ENCODE data around the gene TNF.
A peak's percentile ranks its signal among the peaks of the same experiment; 100 is the strongest.

TNF gene

GRCh38 chr6:31544676-31545075, 30.7 kb upstream of the TNF start:
- DNase-seq: no peak

- no peak for DNase-seq
These were observed 30.1 kb upstream of the TNF start for GRCh38 chr6:31545291-31545690.

GRCh38 chr6:31546339-31546957, 28.9 kb upstream of the TNF start, which contains the start of gene ATP6V1G2:
Gene ATP6V1G2 (minus strand): TSS chr6:31546608. CDS start chr6:31546559, 49 bp downstream.
- peak; percentile 94 for DNase-seq

- peak; percentile 99 for DNase-seq
These were observed 28.2 kb upstream of the TNF start, which contains the start of gene NFKBIL1 for GRCh38 chr6:31546958-31547726. Gene NFKBIL1 (plus strand): TSS chr6:31547608. CDS start chr6:31547695, 87 bp downstream.

- DNase-seq: no peak
These were observed 27.4 kb upstream of the TNF start for GRCh38 chr6:31547727-31548543.

- no peak for DNase-seq
These were observed 26.9 kb upstream of the TNF start for GRCh38 chr6:31548544-31548873.

- DNase-seq: peak; percentile 44
These were observed 24.0 kb upstream of the TNF start for GRCh38 chr6:31551371-31551770.

- no peak for DNase-seq
These were observed 19.1 kb upstream of the TNF start for GRCh38 chr6:31556307-31556706.

- DNase-seq: no peak
These were observed 17.7 kb upstream of the TNF start for GRCh38 chr6:31557443-31558317.

- DNase-seq: no peak
These were observed 17.1 kb upstream of the TNF start for GRCh38 chr6:31558318-31558625.

GRCh38 chr6:31558631-31559500, 16.5 kb upstream of the TNF start:
- DNase-seq: peak; percentile 25

GRCh38 chr6:31559606-31559957, 15.8 kb upstream of the TNF start:
- no peak for DNase-seq

- peak; percentile 47 for DNase-seq
These were observed 15.2 kb upstream of the TNF start for GRCh38 chr6:31559958-31560696.

- no peak for DNase-seq
These were observed 14.7 kb upstream of the TNF start for GRCh38 chr6:31560697-31561058.

- DNase-seq: no peak
These were observed 7.6 kb upstream of the TNF start for GRCh38 chr6:31567531-31568370.

GRCh38 chr6:31568537-31568961, 6.8 kb upstream of the TNF start:
- DNase-seq: no peak

GRCh38 chr6:31569861-31570536, 5.4 kb upstream of the TNF start:
- DNase-seq: no peak

GRCh38 chr6:31572041-31572911, 3.1 kb upstream of the TNF start, which contains the start of gene LTA:
Gene LTA (plus strand): TSS chr6:31572289. CDS start chr6:31572743, 454 bp downstream.
- no peak for DNase-seq
